CD14-positive monocyte (primary cell): ENCODE measurements around the gene TRMT2A. TPM values are rescaled to one million over a fixed set of nuclear protein-coding genes. Genes with fewer than 3 reads are reported as not detected.

Source experiments
- DNase-seq, 3 donors: peaks; one replicate each; pipeline ENCODE4 v3.0.0-alpha.2; 2011 to 2022
- H2AFZ ChIP-seq: 2 replicates; pipeline ENCODE4 v1.6.0; 2012; ENCODE audit warnings: mild to moderate bottlenecking, low read depth, low read length, inconsistent platforms; ENCODE audit not compliant: insufficient read depth, poor library complexity, severe bottlenecking
- H3K27ac ChIP-seq, 2 donors: 1 replicate in 1 of 2; 2 replicates in 1 of 2; pipeline ENCODE4 v1.5.1; 2012 to 2013; ENCODE audit warnings: low read length in 2 of 2, control low read depth in 1 of 2, inconsistent platforms in 1 of 2, low read depth in 1 of 2, mild to moderate bottlenecking in 1 of 2
- H3K27me3 ChIP-seq, 2 donors: one replicate each; pipeline versions ENCODE4 v1.6.0 to v1.6.1; 2011 to 2013; ENCODE audit warnings: low read length in 2 of 2; ENCODE audit not compliant: control insufficient read depth in 2 of 2, insufficient read depth in 2 of 2
- H3K36me3 ChIP-seq, 2 donors: replicated peaks in 1 of 2; 1 replicate in 1 of 2; 2 replicates in 1 of 2; pipeline versions ENCODE4 v1.5.1 to v1.6.1; 2012 to 2013; ENCODE audit warnings: low read length in 2 of 2, control low read depth in 1 of 2, inconsistent platforms in 1 of 2, mild to moderate bottlenecking in 1 of 2; ENCODE audit not compliant: insufficient read depth in 2 of 2, control insufficient read depth in 1 of 2
- H3K4me1 ChIP-seq, 2 donors: 1 replicate in 1 of 2; 2 replicates in 1 of 2; pipeline versions ENCODE4 v1.5.1 to v1.6.1; 2012 to 2013; ENCODE audit warnings: low read length in 2 of 2, control low read depth in 1 of 2, inconsistent platforms in 1 of 2, mild to moderate bottlenecking in 1 of 2, moderate library complexity in 1 of 2; ENCODE audit not compliant: insufficient read depth in 2 of 2, control insufficient read depth in 1 of 2
- H3K4me2 ChIP-seq: replicated peaks from 2 replicates; pipeline ENCODE3; 2012; ENCODE audit warnings: low read length, moderate library complexity, mild to moderate bottlenecking; ENCODE audit not compliant: poor library complexity, severe bottlenecking; ENCODE audit errors: extremely low read depth
- H3K4me3 ChIP-seq, 3 experiments: fragments of 200-600 bp in 1 of 3; sonication (generic) in 1 of 3; replicated peaks in 1 of 3; 1 replicate in 2 of 3; 2 replicates in 1 of 3; pipeline ENCODE4 v1.5.1; 2011 to 2013; ENCODE audit warnings: low read length in 3 of 3, mild to moderate bottlenecking in 3 of 3, control low read depth in 2 of 3, low read depth in 2 of 3, inconsistent platforms in 1 of 3, moderate library complexity in 1 of 3
- H3K79me2 ChIP-seq: 2 replicates; pipeline ENCODE4 v1.6.0; 2012; ENCODE audit warnings: mild to moderate bottlenecking, control low read depth, inconsistent platforms, low read length, moderate library complexity; ENCODE audit not compliant: insufficient read depth
- H3K9ac ChIP-seq: 2 replicates; pipeline ENCODE4 v1.6.0; 2017; ENCODE audit warnings: low read length, mild to moderate bottlenecking; ENCODE audit not compliant: insufficient read depth, poor library complexity, severe bottlenecking
- H3K9me3 ChIP-seq, 2 donors: replicated peaks in 1 of 2; 1 replicate in 1 of 2; 2 replicates in 1 of 2; pipeline versions ENCODE4 v1.5.1 to v1.6.1; 2012 to 2013; ENCODE audit warnings: low read length in 2 of 2, control low read depth in 1 of 2; ENCODE audit not compliant: control insufficient read depth in 1 of 2, insufficient read depth in 1 of 2
- H4K20me1 ChIP-seq: 2 replicates; pipeline ENCODE4 v1.6.0; 2012; ENCODE audit warnings: mild to moderate bottlenecking, low read length, control low read depth, moderate library complexity; ENCODE audit not compliant: insufficient read depth
- H3K27ac Mint-ChIP-seq, 7 donors: one replicate each; pipeline ENCODE4 v1.8.0; 2020; ENCODE audit warnings: mild to moderate bottlenecking in 7 of 7, mixed read lengths in 7 of 7, moderate library complexity in 6 of 7, inconsistent platforms in 2 of 7
- H3K27me3 Mint-ChIP-seq, 3 donors: one replicate each; pipeline ENCODE4 v1.8.0; 2021 to 2022; ENCODE audit warnings: low read depth in 3 of 3, mild to moderate bottlenecking in 3 of 3, mixed read lengths in 3 of 3, moderate library complexity in 3 of 3, inconsistent platforms in 1 of 3
- H3K36me3 Mint-ChIP-seq, 2 donors: one replicate each; pipeline ENCODE4 v1.8.0; 2020; ENCODE audit warnings: mixed read lengths in 2 of 2, inconsistent platforms in 1 of 2, mild to moderate bottlenecking in 1 of 2
- H3K4me1 Mint-ChIP-seq: one replicate; pipeline ENCODE4 v1.8.0; 2020; ENCODE audit warnings: mild to moderate bottlenecking, mixed read lengths
- H3K4me3 Mint-ChIP-seq, 2 donors: one replicate each; pipeline ENCODE4 v1.8.0; 2020; ENCODE audit warnings: mild to moderate bottlenecking in 2 of 2, mixed read lengths in 2 of 2, moderate library complexity in 1 of 2
- H3K9me3 Mint-ChIP-seq, 7 donors: one replicate each; pipeline ENCODE4 v1.8.0; 2020 to 2022; ENCODE audit warnings: mixed read lengths in 7 of 7, mild to moderate bottlenecking in 6 of 7, moderate library complexity in 6 of 7, inconsistent platforms in 2 of 7
- WGBS: methylation state at CpG from one replicate; pipeline ENCODE4 v1.1.5; 2013; ENCODE audit warnings: missing lambda C conversion rate; ENCODE audit not compliant: insufficient coverage; 5-methylcytosine and 5-hydroxymethylcytosine counted together
- intact Hi-C, 2 donors: fragments of 100-400 bp; cut with micrococcal nuclease; formaldehyde crosslinking; loops; one replicate each; pipeline versions ENCODE4 v1.15.0 to v1.15.1; 2023
- polyA plus RNA-seq, 3 donors: library from polyadenylated mRNA; depleted of rRNA in 1 of 3; unstranded in 2 of 3; stranded (reverse) in 1 of 3; fragments of 300-500 nt in 2 of 3; fragments of >200 nt in 1 of 3; fragmentation: Illumina TruSeq in 2 of 3; gene quantifications; 1 replicate in 2 of 3; 2 replicates in 1 of 3; pipeline ENCODE4 v1.2.3, GENCODE V29; 2012 to 2021
- TF ChIP-seq, protein P1 (sequence below): fragments of 200-600 bp; IDR thresholded peaks from one replicate; pipeline ENCODE4 v1.8.0; 2022; ENCODE audit warnings: antibody characterized with exemption, mild to moderate bottlenecking

Gene TRMT2A
- polyA plus RNA-seq, 3 donors: 20.1 to 121 (median 23.5) TPM

DNA sequence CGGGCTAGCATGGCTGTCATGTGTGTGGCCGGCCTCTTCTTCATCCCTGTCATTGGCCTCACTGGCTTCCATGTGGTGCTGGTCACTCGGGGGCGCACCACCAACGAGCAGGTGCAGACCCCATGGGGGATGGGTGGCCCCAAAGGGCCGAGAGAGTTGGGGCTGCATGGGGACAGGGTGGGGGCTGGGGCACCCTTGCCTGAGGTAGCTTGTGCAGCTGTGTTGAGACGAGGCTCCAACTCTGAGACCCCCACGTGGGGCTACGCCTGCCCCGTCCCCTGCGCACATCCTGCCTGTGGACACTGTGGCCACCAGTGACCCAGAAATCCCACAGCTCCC lies 23.1 kb upstream of the TRMT2A start:
- no peaks in the 10 kb centered on the region for H3K4me1 ChIP-seq
- no peak for DNase-seq
- no peaks in the 10 kb centered on the region for H3K9me3 ChIP-seq
- H3K9ac ChIP-seq: no peak overlapping the region
- peaks cover 0 to 2% (median 0%) of the 10 kb centered on the region in 3 donors for H3K27me3 Mint-ChIP-seq
- no peaks in the 10 kb centered on the region for H3K9me3 Mint-ChIP-seq
- H2AFZ ChIP-seq: no peak overlapping the region
- peaks cover 9 to 10% of the 10 kb centered on the region in 2 donors for H3K36me3 Mint-ChIP-seq
- peaks cover 11 to 18% of the 10 kb centered on the region in 2 donors for H3K36me3 ChIP-seq
- H3K4me3 ChIP-seq: no peak overlapping the region
- no peak overlapping the region for H3K4me2 ChIP-seq
- no peak overlapping the region for H3K27ac ChIP-seq
- peaks cover 4% of the 10 kb centered on the region for H3K4me1 Mint-ChIP-seq
- intact Hi-C loops: no loop called here
- H4K20me1 ChIP-seq: peaks cover 47% of the 10 kb centered on the region
- H3K4me3 Mint-ChIP-seq: no peak overlapping the region
- peaks cover 8% of the 10 kb centered on the region for H3K79me2 ChIP-seq
- no peaks in the 10 kb centered on the region for H3K27me3 ChIP-seq
- H3K27ac Mint-ChIP-seq: no peak overlapping the region
- WGBS: 94% methylated on average over 10 of the region's 11 CpGs
- TF ChIP-seq, protein P1, sequence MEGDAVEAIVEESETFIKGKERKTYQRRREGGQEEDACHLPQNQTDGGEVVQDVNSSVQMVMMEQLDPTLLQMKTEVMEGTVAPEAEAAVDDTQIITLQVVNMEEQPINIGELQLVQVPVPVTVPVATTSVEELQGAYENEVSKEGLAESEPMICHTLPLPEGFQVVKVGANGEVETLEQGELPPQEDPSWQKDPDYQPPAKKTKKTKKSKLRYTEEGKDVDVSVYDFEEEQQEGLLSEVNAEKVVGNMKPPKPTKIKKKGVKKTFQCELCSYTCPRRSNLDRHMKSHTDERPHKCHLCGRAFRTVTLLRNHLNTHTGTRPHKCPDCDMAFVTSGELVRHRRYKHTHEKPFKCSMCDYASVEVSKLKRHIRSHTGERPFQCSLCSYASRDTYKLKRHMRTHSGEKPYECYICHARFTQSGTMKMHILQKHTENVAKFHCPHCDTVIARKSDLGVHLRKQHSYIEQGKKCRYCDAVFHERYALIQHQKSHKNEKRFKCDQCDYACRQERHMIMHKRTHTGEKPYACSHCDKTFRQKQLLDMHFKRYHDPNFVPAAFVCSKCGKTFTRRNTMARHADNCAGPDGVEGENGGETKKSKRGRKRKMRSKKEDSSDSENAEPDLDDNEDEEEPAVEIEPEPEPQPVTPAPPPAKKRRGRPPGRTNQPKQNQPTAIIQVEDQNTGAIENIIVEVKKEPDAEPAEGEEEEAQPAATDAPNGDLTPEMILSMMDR: no peak

DNA sequence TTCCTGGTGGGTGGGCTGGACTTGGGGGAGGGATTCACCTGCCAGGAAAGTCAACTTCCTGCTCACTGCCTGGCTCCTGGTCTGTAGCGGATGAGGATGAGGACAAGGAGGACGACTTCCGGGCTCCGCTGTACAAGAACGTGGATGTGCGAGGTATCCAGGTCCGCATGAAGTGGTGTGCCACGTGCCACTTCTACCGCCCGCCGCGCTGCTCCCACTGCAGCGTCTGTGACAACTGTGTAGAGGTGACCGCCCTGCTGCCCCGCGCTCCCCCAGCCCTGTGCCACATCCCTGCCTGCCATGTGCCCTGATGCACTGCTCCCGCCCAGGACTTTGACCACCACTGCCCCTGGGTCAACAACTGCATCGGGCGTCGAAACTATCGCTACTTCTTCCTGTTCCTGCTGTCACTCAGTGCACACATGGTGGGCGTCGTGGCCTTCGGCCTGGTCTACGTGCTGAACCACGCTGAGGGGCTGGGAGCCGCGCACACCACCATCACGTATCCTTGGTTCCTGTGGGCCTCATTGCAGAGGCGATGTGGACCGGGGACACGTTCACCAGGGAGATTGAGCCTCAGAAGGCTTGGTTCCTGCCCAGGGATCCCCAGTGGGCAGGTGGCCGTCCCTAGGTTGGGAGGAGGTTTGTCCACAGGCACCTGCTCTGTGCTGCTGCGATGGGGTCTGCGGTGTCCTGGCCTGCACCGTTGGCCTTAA lies 22.5 kb upstream of the TRMT2A start:
- Mint-ChIP-seq H3K4me1 (peaks cover 6% of the 10 kb centered on the region), H3K4me3 (no peak overlapping the region), H3K36me3 (peaks cover 9 to 11% of the 10 kb centered on the region in 2 donors), H3K27ac (peak overlapping the region in 1 of 7 donors; percentile 37), H3K9me3 (no peaks in the 10 kb centered on the region), H3K27me3 (peaks cover 0 to 2% (median 0%) of the 10 kb centered on the region in 3 donors)
- H3K9me3 ChIP-seq: no peaks in the 10 kb centered on the region
- no peak overlapping the region for H3K4me3 ChIP-seq
- TF ChIP-seq, protein P1: no peak
- H3K4me1 ChIP-seq: no peaks in the 10 kb centered on the region
- no peaks in the 10 kb centered on the region for H3K27me3 ChIP-seq
- intact Hi-C loops: no loop called here
- 96% methylated on average over 36 of the region's 36 CpGs for WGBS
- no peak overlapping the region for H2AFZ ChIP-seq
- H4K20me1 ChIP-seq: peaks cover 53% of the 10 kb centered on the region
- peaks cover 8% of the 10 kb centered on the region for H3K79me2 ChIP-seq
- H3K36me3 ChIP-seq: peaks cover 9 to 18% of the 10 kb centered on the region in 2 donors
- no peak for DNase-seq
- no peak overlapping the region for H3K9ac ChIP-seq
- H3K27ac ChIP-seq: no peak overlapping the region
- no peak overlapping the region for H3K4me2 ChIP-seq
